ENCODE results near the gene NAAA.
A peak's percentile ranks its signal among the peaks of the same experiment; 100 is the strongest.

Gene NAAA

GRCh38 chr4:75940692-75941253 lies at the start of gene NAAA:
Gene NAAA, minus strand, starts transcription at chr4:75941013. Its CDS starts 64 bp downstream, at chr4:75940949.
- no peak for TF ChIP-seq ZC3H10 (CRISPR knock-in tag; IDR thresholded peaks at IDR 0.05)
- no peak for TF ChIP-seq GLIS3 (CRISPR knock-in tag; IDR thresholded peaks at IDR 0.05)
- TF ChIP-seq PPARA (CRISPR knock-in tag; IDR thresholded peaks at IDR 0.05; ENCODE audit: borderline replicate concordance): no peak
- no peak for TF ChIP-seq OSR1 (CRISPR knock-in tag; IDR thresholded peaks at IDR 0.05)
- no peak for TF ChIP-seq TSHZ2 (CRISPR knock-in tag; IDR thresholded peaks at IDR 0.05)
- no peak for TF ChIP-seq ISL1 (CRISPR knock-in tag; IDR thresholded peaks at IDR 0.05)
- no peak for TF ChIP-seq ZFP30 (CRISPR knock-in tag; IDR thresholded peaks at IDR 0.05)
- TF ChIP-seq ZNF70 (CRISPR knock-in tag; IDR thresholded peaks at IDR 0.05): no peak
- no peak for TF ChIP-seq RARB (CRISPR knock-in tag; IDR thresholded peaks at IDR 0.05)
- no peak for TF ChIP-seq ARNTL (CRISPR knock-in tag; IDR thresholded peaks at IDR 0.05; ENCODE audit: borderline replicate concordance, low read depth)
- TF ChIP-seq ZNF565 (CRISPR knock-in tag; conservative IDR thresholded peaks at IDR 0.05; ENCODE audit: low read depth): no peak
- ATAC-seq: peak; percentile 93

- TF ChIP-seq ESRRG (CRISPR knock-in tag; IDR thresholded peaks at IDR 0.05) (no peak), ZFP30 (CRISPR knock-in tag; IDR thresholded peaks at IDR 0.05) (no peak), ZFP3 (CRISPR knock-in tag; IDR thresholded peaks at IDR 0.05) (no peak), ARNTL (CRISPR knock-in tag; IDR thresholded peaks at IDR 0.05; ENCODE audit: borderline replicate concordance, low read depth) (no peak), ZNF565 (CRISPR knock-in tag; conservative IDR thresholded peaks at IDR 0.05; ENCODE audit: low read depth) (no peak)
- TF ChIP-seq, protein P1, sequence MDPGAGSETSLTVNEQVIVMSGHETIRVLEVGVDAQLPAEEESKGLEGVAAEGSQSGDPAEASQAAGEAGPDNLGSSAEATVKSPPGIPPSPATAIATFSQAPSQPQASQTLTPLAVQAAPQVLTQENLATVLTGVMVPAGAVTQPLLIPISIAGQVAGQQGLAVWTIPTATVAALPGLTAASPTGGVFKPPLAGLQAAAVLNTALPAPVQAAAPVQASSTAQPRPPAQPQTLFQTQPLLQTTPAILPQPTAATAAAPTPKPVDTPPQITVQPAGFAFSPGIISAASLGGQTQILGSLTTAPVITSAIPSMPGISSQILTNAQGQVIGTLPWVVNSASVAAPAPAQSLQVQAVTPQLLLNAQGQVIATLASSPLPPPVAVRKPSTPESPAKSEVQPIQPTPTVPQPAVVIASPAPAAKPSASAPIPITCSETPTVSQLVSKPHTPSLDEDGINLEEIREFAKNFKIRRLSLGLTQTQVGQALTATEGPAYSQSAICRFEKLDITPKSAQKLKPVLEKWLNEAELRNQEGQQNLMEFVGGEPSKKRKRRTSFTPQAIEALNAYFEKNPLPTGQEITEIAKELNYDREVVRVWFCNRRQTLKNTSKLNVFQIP (CRISPR knock-in tag; IDR thresholded peaks at IDR 0.05; ENCODE audit: borderline replicate concordance, low read depth): no peak
- ATAC-seq: peak; percentile 11; the same call in 2 of the 3 replicates
Measured at GRCh38 chr4:75989846-75990528, 49.2 kb upstream of the NAAA start.

GRCh38 chr4:75985116-75985515 lies 44.3 kb upstream of the NAAA start:
- TF ChIP-seq TSHZ2 (CRISPR knock-in tag; IDR thresholded peaks at IDR 0.05) (no peak), ESRRG (CRISPR knock-in tag; IDR thresholded peaks at IDR 0.05) (no peak), ARNTL (CRISPR knock-in tag; IDR thresholded peaks at IDR 0.05; ENCODE audit: borderline replicate concordance, low read depth) (no peak), BACH2 (CRISPR knock-in tag; IDR thresholded peaks at IDR 0.05; ENCODE audit: borderline replicate concordance) (no peak), CSRNP3 (CRISPR knock-in tag; IDR thresholded peaks at IDR 0.05) (no peak), GLIS3 (CRISPR knock-in tag; IDR thresholded peaks at IDR 0.05) (no peak), PPARA (CRISPR knock-in tag; IDR thresholded peaks at IDR 0.05; ENCODE audit: borderline replicate concordance) (no peak), RARB (CRISPR knock-in tag; IDR thresholded peaks at IDR 0.05) (no peak), ZNF8 (CRISPR knock-in tag; IDR thresholded peaks at IDR 0.05) (no peak), ZC3H10 (CRISPR knock-in tag; IDR thresholded peaks at IDR 0.05) (no peak)
- ATAC-seq: peak; percentile 81

DNA sequence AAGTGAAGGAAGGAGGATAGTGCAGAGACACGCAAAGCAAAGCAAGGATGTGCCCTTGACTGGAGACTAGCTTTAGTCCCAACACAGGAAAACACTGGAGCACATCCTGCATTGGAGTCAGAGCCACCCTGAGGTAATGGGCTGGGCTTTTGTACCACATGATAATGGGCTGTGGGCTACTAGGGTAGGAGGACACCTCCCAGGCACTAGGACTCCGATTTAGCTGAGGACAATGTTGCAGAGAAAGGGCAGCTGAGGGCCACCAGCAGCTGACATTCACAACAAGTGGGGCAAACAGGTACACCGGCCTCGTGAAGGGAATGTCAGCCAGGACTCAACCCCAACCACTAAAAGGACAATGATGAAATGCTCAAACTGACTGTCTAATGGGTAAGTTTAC lies 39.8 kb upstream of the NAAA start:
- ATAC-seq: no peak
- no peak for TF ChIP-seq ARNTL (CRISPR knock-in tag; IDR thresholded peaks at IDR 0.05; ENCODE audit: borderline replicate concordance, low read depth)
- TF ChIP-seq BACH2 (CRISPR knock-in tag; IDR thresholded peaks at IDR 0.05; ENCODE audit: borderline replicate concordance): no peak
- TF ChIP-seq, protein P2, sequence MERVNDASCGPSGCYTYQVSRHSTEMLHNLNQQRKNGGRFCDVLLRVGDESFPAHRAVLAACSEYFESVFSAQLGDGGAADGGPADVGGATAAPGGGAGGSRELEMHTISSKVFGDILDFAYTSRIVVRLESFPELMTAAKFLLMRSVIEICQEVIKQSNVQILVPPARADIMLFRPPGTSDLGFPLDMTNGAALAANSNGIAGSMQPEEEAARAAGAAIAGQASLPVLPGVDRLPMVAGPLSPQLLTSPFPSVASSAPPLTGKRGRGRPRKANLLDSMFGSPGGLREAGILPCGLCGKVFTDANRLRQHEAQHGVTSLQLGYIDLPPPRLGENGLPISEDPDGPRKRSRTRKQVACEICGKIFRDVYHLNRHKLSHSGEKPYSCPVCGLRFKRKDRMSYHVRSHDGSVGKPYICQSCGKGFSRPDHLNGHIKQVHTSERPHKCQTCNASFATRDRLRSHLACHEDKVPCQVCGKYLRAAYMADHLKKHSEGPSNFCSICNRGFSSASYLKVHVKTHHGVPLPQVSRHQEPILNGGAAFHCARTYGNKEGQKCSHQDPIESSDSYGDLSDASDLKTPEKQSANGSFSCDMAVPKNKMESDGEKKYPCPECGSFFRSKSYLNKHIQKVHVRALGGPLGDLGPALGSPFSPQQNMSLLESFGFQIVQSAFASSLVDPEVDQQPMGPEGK (CRISPR knock-in tag; IDR thresholded peaks at IDR 0.05; ENCODE audit: borderline replicate concordance): no peak
- no peak for TF ChIP-seq SNAI2 (CRISPR knock-in tag; IDR thresholded peaks at IDR 0.05)
- no peak for TF ChIP-seq OSR1 (CRISPR knock-in tag; IDR thresholded peaks at IDR 0.05)
- TF ChIP-seq CSRNP3 (CRISPR knock-in tag; IDR thresholded peaks at IDR 0.05): no peak
- TF ChIP-seq PPARA (CRISPR knock-in tag; IDR thresholded peaks at IDR 0.05; ENCODE audit: borderline replicate concordance): no peak
- no peak for TF ChIP-seq ZNF565 (CRISPR knock-in tag; conservative IDR thresholded peaks at IDR 0.05; ENCODE audit: low read depth)
